ENCODE measurements around the gene NINL.

DNA sequence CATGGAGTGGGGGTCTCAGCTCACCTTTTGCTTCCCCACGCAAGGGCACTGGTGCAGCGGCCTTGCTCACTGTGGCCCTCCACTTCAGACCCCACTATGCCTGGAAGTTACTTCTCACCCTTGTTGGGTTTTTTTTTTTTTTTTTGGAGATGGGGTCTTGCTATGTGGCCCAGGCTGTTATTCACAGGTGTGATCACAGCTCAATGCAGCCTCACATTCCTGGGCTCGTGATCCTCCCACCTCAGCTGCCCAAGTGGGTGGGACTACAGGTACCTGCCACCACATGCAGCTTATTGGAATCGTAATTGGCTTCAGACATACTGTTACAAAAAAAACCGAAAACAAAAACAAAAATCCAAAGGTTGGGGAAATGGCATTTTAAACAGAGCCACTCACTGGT is 32.4 kb downstream of the NINL start:
- TF ChIP-seq CTCF (IDR thresholded peaks at IDR 0.05; ENCODE audit: poor library complexity) (no peak), EZH2 (IDR thresholded peaks at IDR 0.05; ENCODE audit: borderline replicate concordance) (no peak), EZH2phosphoT487 (IDR thresholded peaks at IDR 0.05; ENCODE audit: low read depth, severe bottlenecking, unreplicated experiment) (no peak)
